K562 (cell line): Measurements from ENCODE around the gene KCTD17.

Experiments
- ARNT ChIP-seq, 2 experiments: fragments of 450-650 bp; IDR thresholded peaks; 2 replicates each; pipeline ENCODE4 v1.6.1; 2016; ENCODE audit warnings: mild to moderate bottlenecking in 1 of 2
- BCL6 ChIP-seq: fragments of 250-450 bp; sonication (Bioruptor Pico); IDR thresholded peaks from 2 replicates; pipeline ENCODE4 v1.4.0; 2020
- BCLAF1 ChIP-seq, 2 experiments: fragments of 450-650 bp in 1 of 2; IDR thresholded peaks; 2 replicates each; pipeline ENCODE4 v1.6.1; 2011 to 2017; ENCODE audit warnings: low read depth in 2 of 2, antibody characterized with exemption in 1 of 2, borderline replicate concordance in 1 of 2, low read length in 1 of 2, mild to moderate bottlenecking in 1 of 2, mixed read lengths in 1 of 2; ENCODE audit not compliant: control insufficient read depth in 1 of 2
- CTCF ChIP-seq, 3 experiments: IDR thresholded peaks in 2 of 3; conservative IDR thresholded peaks in 1 of 3; 2 replicates each; pipeline ENCODE4 v1.5.1; 2011 to 2012; ENCODE audit warnings: low read length in 3 of 3, mild to moderate bottlenecking in 3 of 3, control low read depth in 2 of 3, improper control_type of control experiment in 1 of 3, inconsistent platforms in 1 of 3, low read depth in 1 of 3, mixed read lengths in 1 of 3, moderate library complexity in 1 of 3; ENCODE audit not compliant: insufficient read depth in 2 of 3
- EGR1 ChIP-seq: fragments of 450-650 bp; conservative IDR thresholded peaks from 2 replicates; pipeline ENCODE4 v1.6.1; 2017; ENCODE audit warnings: mild to moderate bottlenecking
- HNRNPUL1 ChIP-seq: fragments of 200-400 bp; formaldehyde crosslinking; IDR thresholded peaks from 2 replicates; pipeline ENCODE4 v1.6.1; 2017; ENCODE audit warnings: low read length
- MCM5 ChIP-seq: fragments of 450-650 bp; IDR thresholded peaks from 2 replicates; pipeline ENCODE4 v1.6.1; 2016; ENCODE audit warnings: low read depth
- NR4A1 ChIP-seq, 2 experiments: fragments of 250-450 bp in 1 of 2; fragments of 450-650 bp in 1 of 2; sonication (Bioruptor Pico) in 1 of 2; IDR thresholded peaks; 2 replicates each; pipeline versions ENCODE4 v1.4.0 to v1.6.1; 2016 to 2020; ENCODE audit warnings: mild to moderate bottlenecking in 2 of 2, missing compliant biosample characterization in 1 of 2, missing genetic modification characterization in 1 of 2, moderate library complexity in 1 of 2
- SMAD1 ChIP-seq: fragments of 150-350 bp; IDR thresholded peaks from 2 replicates; pipeline ENCODE4 v1.6.1; 2014; ENCODE audit warnings: low read length, low read depth; ENCODE audit not compliant: partially characterized antibody
- TEAD1 ChIP-seq, 2 experiments: fragments of 450-650 bp in 1 of 2; sonication (generic) in 1 of 2; formaldehyde crosslinking; IDR thresholded peaks; 2 replicates each; pipeline versions ENCODE4 v1.4.0 to v1.8.0; 2020 to 2022; ENCODE audit warnings: mild to moderate bottlenecking in 2 of 2, missing genetic modification reagents in 1 of 2
- ZBTB17 ChIP-seq: fragments of 450-650 bp; formaldehyde crosslinking; IDR thresholded peaks from 2 replicates; pipeline ENCODE4 v1.4.0; 2020; ENCODE audit warnings: mild to moderate bottlenecking
- ZNF134 ChIP-seq: fragments of 250-450 bp; sonication (Bioruptor Pico); conservative IDR thresholded peaks from 2 replicates; pipeline ENCODE4 v1.4.0; 2020

- no peak for TF ChIP-seq HNRNPUL1
- TF ChIP-seq CTCF (IDR thresholded peaks at IDR 0.05 in 2 of 3, conservative IDR thresholded peaks at IDR 0.05 in 1 of 3; ENCODE audit: insufficient read depth in 2 of 3, low read depth in 1 of 3, low read length in 3 of 3) = no peak
- no peak for TF ChIP-seq EGR1
- no peak for TF ChIP-seq ZNF134 (CRISPR knock-in tag)
- no peak for TF ChIP-seq NR4A1 (CRISPR knock-in tag; IDR thresholded peaks at IDR 0.05)
- no peak for TF ChIP-seq NR4A1 (tag; IDR thresholded peaks at IDR 0.05)
- TF ChIP-seq BCLAF1 (IDR thresholded peaks at IDR 0.05; ENCODE audit: borderline replicate concordance in 1 of 2, control insufficient read depth in 1 of 2, low read depth in 2 of 2, low read length in 1 of 2) = no peak
- TF ChIP-seq BCL6 = no peak
- no peak for TF ChIP-seq TEAD1 (CRISPR knock-in tag; IDR thresholded peaks at IDR 0.05)
- TF ChIP-seq ARNT (IDR thresholded peaks at IDR 0.05) = no peak
- TF ChIP-seq MCM5 = no peak
- TF ChIP-seq ZBTB17 (CRISPR knock-in tag) = no peak
- TF ChIP-seq SMAD1 = no peak
These were observed 2.5 kb downstream of the KCTD17 start for GRCh38 chr22:37054056-37054395.
